HepG2 (cell line): Measurements from ENCODE around the gene HSDL1. TPM values are rescaled to one million over a fixed set of nuclear protein-coding genes. Genes with fewer than 3 reads are reported as not detected.

Source experiments
- CBX5 ChIP-seq: sonication (generic); formaldehyde crosslinking; IDR thresholded peaks from 2 replicates; pipeline ENCODE4 v1.4.0; 2020; ENCODE audit warnings: missing genetic modification reagents, borderline replicate concordance
- CREM ChIP-seq, 2 experiments: sonication (generic) in 1 of 2; formaldehyde crosslinking in 1 of 2; IDR thresholded peaks; 2 replicates each; pipeline versions ENCODE4 v1.4.0 to v1.6.1; 2016 to 2020; ENCODE audit warnings: antibody characterized with exemption in 1 of 2, mild to moderate bottlenecking in 1 of 2, missing genetic modification reagents in 1 of 2
- HNRNPLL ChIP-seq: fragments of 200-400 bp; formaldehyde crosslinking; IDR thresholded peaks from 2 replicates; pipeline ENCODE4 v1.6.1; 2017; ENCODE audit warnings: mild to moderate bottlenecking, low read depth, low read length; ENCODE audit not compliant: poor library complexity, severe bottlenecking
- KMT2A ChIP-seq: sonication (generic); formaldehyde crosslinking; IDR thresholded peaks from 2 replicates; pipeline ENCODE4 v1.4.0; 2020; ENCODE audit warnings: missing genetic modification reagents
- MXD4 ChIP-seq: IDR thresholded peaks from 2 replicates; pipeline ENCODE4 v1.6.1; 2016; ENCODE audit warnings: mild to moderate bottlenecking, missing biosample characterization, missing genetic modification reagents
- NFE2 ChIP-seq: sonication (generic); formaldehyde crosslinking; IDR thresholded peaks from 2 replicates; pipeline ENCODE4 v1.4.0; 2020; ENCODE audit warnings: missing genetic modification reagents
- RFX1 ChIP-seq: fragments of 450-650 bp; IDR thresholded peaks from 2 replicates; pipeline ENCODE4 v1.6.1; 2017
- SAFB2 ChIP-seq: sonication (generic); formaldehyde crosslinking; IDR thresholded peaks from 2 replicates; pipeline ENCODE4 v1.5.1; 2020; ENCODE audit warnings: missing genetic modification reagents, low read depth, mild to moderate bottlenecking, borderline replicate concordance
- ZNF12 ChIP-seq: sonication (generic); formaldehyde crosslinking; IDR thresholded peaks from 2 replicates; pipeline ENCODE4 v1.5.0; 2020; ENCODE audit warnings: missing genetic modification reagents
- ZNF253 ChIP-seq: sonication (generic); formaldehyde crosslinking; IDR thresholded peaks from 2 replicates; pipeline ENCODE4 v1.8.0; 2022; ENCODE audit warnings: mild to moderate bottlenecking, missing genetic modification reagents, borderline replicate concordance
- ZNF331 ChIP-seq: sonication (generic); formaldehyde crosslinking; IDR thresholded peaks from 2 replicates; pipeline ENCODE4 v1.4.0; 2020; ENCODE audit warnings: missing genetic modification reagents
- ZNF335 ChIP-seq: sonication (generic); formaldehyde crosslinking; IDR thresholded peaks from 2 replicates; pipeline ENCODE4 v1.4.0; 2020; ENCODE audit warnings: missing genetic modification reagents
- ZNF550 ChIP-seq: sonication (generic); formaldehyde crosslinking; IDR thresholded peaks from 2 replicates; pipeline ENCODE4 v1.4.0; 2020; ENCODE audit warnings: mild to moderate bottlenecking, missing genetic modification reagents, borderline replicate concordance
- polyA plus RNA-seq, 8 experiments: library from polyadenylated mRNA; depleted of rRNA in 3 of 8; stranded (reverse) in 7 of 8; unstranded in 1 of 8; fragments of >200 nt; fragmentation: Illumina TruSeq in 4 of 8; extraction: Trizol in 4 of 8; gene quantifications; 2 replicates each; pipeline versions ENCODE4 v1.2.1 to v1.2.3, GENCODE V29; 2011 to 2016; ENCODE audit warnings: low read depth in 4 of 8, missing spikeins in 1 of 8, mixed read lengths in 1 of 8; ENCODE audit not compliant: insufficient read depth in 1 of 8
- total RNA-seq, 5 experiments: library from RNA; depleted of rRNA; stranded (reverse); fragments of >200 nt; fragmentation: Illumina TruSeq; extraction: Trizol; gene quantifications; 2 replicates each; pipeline ENCODE4 v1.2.3, GENCODE V29; 2016; ENCODE audit warnings: low read depth in 1 of 5
- TF ChIP-seq, protein P1 (sequence below): sonication (generic); formaldehyde crosslinking; IDR thresholded peaks from 2 replicates; pipeline ENCODE4 v1.4.0; 2020; ENCODE audit warnings: mild to moderate bottlenecking, missing genetic modification reagents
- TF ChIP-seq, protein P2 (sequence below): IDR thresholded peaks from 2 replicates; pipeline ENCODE4 v1.6.1; 2016; ENCODE audit warnings: missing compliant biosample characterization, missing genetic modification reagents, borderline replicate concordance
- TF ChIP-seq, protein P3 (sequence below): sonication (generic); formaldehyde crosslinking; IDR thresholded peaks from 2 replicates; pipeline ENCODE4 v1.4.0; 2020; ENCODE audit warnings: mild to moderate bottlenecking, low read depth, missing genetic modification reagents
- TF ChIP-seq, protein P4 (sequence below): sonication (generic); formaldehyde crosslinking; IDR thresholded peaks from 2 replicates; pipeline ENCODE4 v1.4.0; 2020; ENCODE audit warnings: low read depth, mild to moderate bottlenecking, missing genetic modification reagents
- TF ChIP-seq, protein P5 (sequence below): sonication (generic); formaldehyde crosslinking; IDR thresholded peaks from 2 replicates; pipeline ENCODE4 v1.5.1; 2020; ENCODE audit warnings: mild to moderate bottlenecking, missing genetic modification reagents, moderate library complexity

Gene HSDL1
- total and polyA plus RNA-seq, 2 of the 13 experiments (the other 11 are each of a cell fraction or from before 2014, with no cell fraction given): 49.2 to 49.7 TPM

DNA sequence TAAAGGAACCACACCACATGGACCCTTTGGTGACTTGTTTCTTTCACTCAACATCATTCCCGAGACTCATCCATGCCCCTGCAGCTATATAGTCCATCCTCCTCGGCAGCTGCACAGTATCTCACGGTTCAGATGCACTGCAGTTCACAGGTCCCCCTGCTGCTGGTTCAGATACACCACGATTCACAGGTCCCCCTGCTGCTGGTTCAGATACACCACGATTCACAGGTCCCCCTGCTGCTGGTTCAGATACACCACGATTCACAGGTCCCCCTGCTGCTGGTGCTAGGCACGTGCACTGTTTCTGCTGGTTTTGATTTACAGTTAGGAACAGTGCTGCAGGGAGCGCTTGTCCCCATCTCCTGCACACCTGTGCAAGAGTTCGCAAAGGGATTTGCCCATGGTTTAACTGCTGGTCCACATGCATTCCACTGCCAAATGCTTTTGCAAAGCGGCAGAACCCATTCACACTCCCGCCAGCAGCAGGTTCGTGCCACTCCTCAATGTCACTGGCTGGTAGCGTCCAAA is 3.8 kb downstream of the HSDL1 start (continued):
- no peak for TF ChIP-seq CREM (IDR thresholded peaks at IDR 0.05)
- TF ChIP-seq CREM (CRISPR knock-in tag; IDR thresholded peaks at IDR 0.05): no peak
- TF ChIP-seq ZNF335 (CRISPR knock-in tag): no peak
- no peak for TF ChIP-seq SAFB2 (CRISPR knock-in tag)
- TF ChIP-seq KMT2A (CRISPR knock-in tag): 0 out of 2 replicates have a peak, but pooled peaks have one; percentile 62
- TF ChIP-seq, protein P1, sequence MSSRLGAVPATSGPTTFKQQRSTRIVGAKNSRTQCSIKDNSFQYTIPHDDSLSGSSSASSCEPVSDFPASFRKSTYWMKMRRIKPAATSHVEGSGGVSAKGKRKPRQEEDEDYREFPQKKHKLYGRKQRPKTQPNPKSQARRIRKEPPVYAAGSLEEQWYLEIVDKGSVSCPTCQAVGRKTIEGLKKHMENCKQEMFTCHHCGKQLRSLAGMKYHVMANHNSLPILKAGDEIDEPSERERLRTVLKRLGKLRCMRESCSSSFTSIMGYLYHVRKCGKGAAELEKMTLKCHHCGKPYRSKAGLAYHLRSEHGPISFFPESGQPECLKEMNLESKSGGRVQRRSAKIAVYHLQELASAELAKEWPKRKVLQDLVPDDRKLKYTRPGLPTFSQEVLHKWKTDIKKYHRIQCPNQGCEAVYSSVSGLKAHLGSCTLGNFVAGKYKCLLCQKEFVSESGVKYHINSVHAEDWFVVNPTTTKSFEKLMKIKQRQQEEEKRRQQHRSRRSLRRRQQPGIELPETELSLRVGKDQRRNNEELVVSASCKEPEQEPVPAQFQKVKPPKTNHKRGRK (CRISPR knock-in tag): no peak
- TF ChIP-seq, protein P2, sequence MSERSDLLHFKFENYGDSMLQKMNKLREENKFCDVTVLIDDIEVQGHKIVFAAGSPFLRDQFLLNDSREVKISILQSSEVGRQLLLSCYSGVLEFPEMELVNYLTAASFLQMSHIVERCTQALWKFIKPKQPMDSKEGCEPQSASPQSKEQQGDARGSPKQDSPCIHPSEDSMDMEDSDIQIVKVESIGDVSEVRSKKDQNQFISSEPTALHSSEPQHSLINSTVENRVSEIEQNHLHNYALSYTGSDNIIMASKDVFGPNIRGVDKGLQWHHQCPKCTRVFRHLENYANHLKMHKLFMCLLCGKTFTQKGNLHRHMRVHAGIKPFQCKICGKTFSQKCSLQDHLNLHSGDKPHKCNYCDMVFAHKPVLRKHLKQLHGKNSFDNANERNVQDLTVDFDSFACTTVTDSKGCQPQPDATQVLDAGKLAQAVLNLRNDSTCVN (CRISPR knock-in tag): no peak
- TF ChIP-seq, protein P3, sequence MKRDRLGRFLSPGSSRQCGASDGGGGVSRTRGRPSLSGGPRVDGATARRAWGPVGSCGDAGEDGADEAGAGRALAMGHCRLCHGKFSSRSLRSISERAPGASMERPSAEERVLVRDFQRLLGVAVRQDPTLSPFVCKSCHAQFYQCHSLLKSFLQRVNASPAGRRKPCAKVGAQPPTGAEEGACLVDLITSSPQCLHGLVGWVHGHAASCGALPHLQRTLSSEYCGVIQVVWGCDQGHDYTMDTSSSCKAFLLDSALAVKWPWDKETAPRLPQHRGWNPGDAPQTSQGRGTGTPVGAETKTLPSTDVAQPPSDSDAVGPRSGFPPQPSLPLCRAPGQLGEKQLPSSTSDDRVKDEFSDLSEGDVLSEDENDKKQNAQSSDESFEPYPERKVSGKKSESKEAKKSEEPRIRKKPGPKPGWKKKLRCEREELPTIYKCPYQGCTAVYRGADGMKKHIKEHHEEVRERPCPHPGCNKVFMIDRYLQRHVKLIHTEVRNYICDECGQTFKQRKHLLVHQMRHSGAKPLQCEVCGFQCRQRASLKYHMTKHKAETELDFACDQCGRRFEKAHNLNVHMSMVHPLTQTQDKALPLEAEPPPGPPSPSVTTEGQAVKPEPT (CRISPR knock-in tag): no peak
- TF ChIP-seq ZNF12 (CRISPR knock-in tag): no peak
- TF ChIP-seq NFE2 (CRISPR knock-in tag): no peak
- TF ChIP-seq MXD4 (CRISPR knock-in tag): no peak; the same call in 1 of the 2 replicates
- TF ChIP-seq ZNF550 (CRISPR knock-in tag): no peak
- no peak for TF ChIP-seq RFX1
- no peak for TF ChIP-seq HNRNPLL
- TF ChIP-seq CBX5 (CRISPR knock-in tag): no peak
- TF ChIP-seq, protein P4, sequence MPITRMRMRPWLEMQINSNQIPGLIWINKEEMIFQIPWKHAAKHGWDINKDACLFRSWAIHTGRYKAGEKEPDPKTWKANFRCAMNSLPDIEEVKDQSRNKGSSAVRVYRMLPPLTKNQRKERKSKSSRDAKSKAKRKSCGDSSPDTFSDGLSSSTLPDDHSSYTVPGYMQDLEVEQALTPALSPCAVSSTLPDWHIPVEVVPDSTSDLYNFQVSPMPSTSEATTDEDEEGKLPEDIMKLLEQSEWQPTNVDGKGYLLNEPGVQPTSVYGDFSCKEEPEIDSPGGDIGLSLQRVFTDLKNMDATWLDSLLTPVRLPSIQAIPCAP: no peak
- no peak for TF ChIP-seq ZNF253
- TF ChIP-seq, protein P5, sequence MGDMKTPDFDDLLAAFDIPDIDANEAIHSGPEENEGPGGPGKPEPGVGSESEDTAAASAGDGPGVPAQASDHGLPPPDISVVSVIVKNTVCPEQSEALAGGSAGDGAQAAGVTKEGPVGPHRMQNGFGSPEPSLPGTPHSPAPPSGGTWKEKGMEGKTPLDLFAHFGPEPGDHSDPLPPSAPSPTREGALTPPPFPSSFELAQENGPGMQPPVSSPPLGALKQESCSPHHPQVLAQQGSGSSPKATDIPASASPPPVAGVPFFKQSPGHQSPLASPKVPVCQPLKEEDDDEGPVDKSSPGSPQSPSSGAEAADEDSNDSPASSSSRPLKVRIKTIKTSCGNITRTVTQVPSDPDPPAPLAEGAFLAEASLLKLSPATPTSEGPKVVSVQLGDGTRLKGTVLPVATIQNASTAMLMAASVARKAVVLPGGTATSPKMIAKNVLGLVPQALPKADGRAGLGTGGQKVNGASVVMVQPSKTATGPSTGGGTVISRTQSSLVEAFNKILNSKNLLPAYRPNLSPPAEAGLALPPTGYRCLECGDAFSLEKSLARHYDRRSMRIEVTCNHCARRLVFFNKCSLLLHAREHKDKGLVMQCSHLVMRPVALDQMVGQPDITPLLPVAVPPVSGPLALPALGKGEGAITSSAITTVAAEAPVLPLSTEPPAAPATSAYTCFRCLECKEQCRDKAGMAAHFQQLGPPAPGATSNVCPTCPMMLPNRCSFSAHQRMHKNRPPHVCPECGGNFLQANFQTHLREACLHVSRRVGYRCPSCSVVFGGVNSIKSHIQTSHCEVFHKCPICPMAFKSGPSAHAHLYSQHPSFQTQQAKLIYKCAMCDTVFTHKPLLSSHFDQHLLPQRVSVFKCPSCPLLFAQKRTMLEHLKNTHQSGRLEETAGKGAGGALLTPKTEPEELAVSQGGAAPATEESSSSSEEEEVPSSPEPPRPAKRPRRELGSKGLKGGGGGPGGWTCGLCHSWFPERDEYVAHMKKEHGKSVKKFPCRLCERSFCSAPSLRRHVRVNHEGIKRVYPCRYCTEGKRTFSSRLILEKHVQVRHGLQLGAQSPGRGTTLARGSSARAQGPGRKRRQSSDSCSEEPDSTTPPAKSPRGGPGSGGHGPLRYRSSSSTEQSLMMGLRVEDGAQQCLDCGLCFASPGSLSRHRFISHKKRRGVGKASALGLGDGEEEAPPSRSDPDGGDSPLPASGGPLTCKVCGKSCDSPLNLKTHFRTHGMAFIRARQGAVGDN (CRISPR knock-in tag): peak; percentile 64
- TF ChIP-seq ZNF331 (CRISPR knock-in tag): 0 out of 2 replicates have a peak, but pooled peaks have one; percentile 38
